Measurements from ENCODE around the gene RPAP3.

The RPAP3 gene

DNA sequence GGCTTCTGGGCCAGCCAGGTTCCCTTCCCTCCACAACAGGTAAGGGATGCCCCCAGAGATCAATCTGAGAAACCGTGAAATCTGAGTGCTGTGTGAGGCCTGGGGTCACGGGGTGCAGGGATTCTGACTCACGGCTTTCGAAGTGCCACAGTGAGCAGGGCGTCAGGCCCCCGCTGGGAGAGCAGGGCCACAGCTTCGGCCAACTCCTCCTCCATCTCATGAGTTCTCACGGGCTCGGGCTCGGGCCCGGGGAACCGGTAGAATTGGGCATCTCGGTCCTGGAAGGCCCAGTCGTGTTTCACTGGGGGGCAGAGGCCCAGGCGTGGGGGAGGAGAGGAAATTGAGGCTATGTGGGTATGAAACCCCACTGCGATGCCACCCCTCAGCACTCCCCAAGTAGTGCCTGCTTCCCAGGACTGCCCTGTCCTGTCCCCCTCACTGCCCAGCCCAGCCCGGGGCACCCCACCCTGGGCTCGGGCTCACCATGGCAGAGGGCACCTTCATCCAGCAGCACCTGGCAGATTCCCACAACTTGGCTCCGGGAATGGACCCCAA is 45.2 kb upstream of the RPAP3 start:
- TF ChIP-seq, protein P1, sequence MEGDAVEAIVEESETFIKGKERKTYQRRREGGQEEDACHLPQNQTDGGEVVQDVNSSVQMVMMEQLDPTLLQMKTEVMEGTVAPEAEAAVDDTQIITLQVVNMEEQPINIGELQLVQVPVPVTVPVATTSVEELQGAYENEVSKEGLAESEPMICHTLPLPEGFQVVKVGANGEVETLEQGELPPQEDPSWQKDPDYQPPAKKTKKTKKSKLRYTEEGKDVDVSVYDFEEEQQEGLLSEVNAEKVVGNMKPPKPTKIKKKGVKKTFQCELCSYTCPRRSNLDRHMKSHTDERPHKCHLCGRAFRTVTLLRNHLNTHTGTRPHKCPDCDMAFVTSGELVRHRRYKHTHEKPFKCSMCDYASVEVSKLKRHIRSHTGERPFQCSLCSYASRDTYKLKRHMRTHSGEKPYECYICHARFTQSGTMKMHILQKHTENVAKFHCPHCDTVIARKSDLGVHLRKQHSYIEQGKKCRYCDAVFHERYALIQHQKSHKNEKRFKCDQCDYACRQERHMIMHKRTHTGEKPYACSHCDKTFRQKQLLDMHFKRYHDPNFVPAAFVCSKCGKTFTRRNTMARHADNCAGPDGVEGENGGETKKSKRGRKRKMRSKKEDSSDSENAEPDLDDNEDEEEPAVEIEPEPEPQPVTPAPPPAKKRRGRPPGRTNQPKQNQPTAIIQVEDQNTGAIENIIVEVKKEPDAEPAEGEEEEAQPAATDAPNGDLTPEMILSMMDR (conservative IDR thresholded peaks at IDR 0.05; ENCODE audit: low read depth, low read length), result no peak
- H3K9ac ChIP-seq, result no peak overlapping the region
- no peak overlapping the region for H2AFZ ChIP-seq (ENCODE audit: low read depth)
- no peaks in the 10 kb centered on the region for H4K20me1 ChIP-seq (ENCODE audit: insufficient read depth)
- no peaks in the 10 kb centered on the region for H3K27me3 ChIP-seq (ENCODE audit: insufficient read depth, low read depth)
- H3K4me2 ChIP-seq, result no peak overlapping the region
- H3K4me3 ChIP-seq (IDR thresholded peaks at IDR 0.05; ENCODE audit: insufficient read depth, low read depth, low read length), result no peak overlapping the region
- no peaks in the 10 kb centered on the region for H3K36me3 ChIP-seq (ENCODE audit: insufficient read depth)
- no peaks in the 10 kb centered on the region for H3K79me2 ChIP-seq (ENCODE audit: insufficient read depth, low read depth)
- H3K27ac ChIP-seq, result no peak overlapping the region
- peaks cover 49% of the 10 kb centered on the region for H3K4me1 ChIP-seq (ENCODE audit: low read depth, poor library complexity, severe bottlenecking)

DNA sequence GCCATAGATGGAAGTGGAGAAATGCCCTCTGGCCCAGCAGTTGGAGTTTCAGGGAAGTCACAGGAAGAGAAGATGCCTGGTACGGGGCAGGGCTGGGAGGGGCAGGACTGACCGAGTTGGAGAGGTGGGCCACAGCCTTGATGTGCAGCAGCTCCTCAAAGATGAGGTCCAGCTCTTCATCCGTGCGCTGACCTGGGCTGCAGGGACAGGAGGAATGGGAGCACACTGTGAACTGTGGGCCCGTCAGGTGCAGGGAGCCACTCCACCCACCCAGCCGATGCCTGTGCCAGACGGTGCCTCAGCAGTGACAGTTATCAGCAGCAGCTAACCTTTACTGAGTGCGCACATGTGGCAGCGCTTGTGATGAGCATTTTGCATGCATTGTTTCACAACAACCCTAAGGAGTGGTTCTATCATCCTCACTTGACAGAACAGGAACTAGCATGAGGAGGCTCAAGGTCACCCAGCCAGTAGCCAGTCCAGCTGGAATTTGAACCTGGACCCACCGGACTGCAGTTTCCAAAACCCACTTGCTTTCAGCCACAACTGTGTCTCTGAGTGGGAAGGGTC is 44.5 kb upstream of the RPAP3 start:
- no peaks in the 10 kb centered on the region for H3K79me2 ChIP-seq (ENCODE audit: insufficient read depth, low read depth)
- H3K36me3 ChIP-seq (ENCODE audit: insufficient read depth), result no peaks in the 10 kb centered on the region
- no peak overlapping the region for H3K4me3 ChIP-seq (IDR thresholded peaks at IDR 0.05; ENCODE audit: insufficient read depth, low read depth, low read length)
- no peak overlapping the region for H3K27ac ChIP-seq
- no peaks in the 10 kb centered on the region for H4K20me1 ChIP-seq (ENCODE audit: insufficient read depth)
- TF ChIP-seq, protein P1 (conservative IDR thresholded peaks at IDR 0.05; ENCODE audit: low read depth, low read length), result no peak
- peaks cover 43% of the 10 kb centered on the region for H3K4me1 ChIP-seq (ENCODE audit: low read depth, poor library complexity, severe bottlenecking)
- no peak overlapping the region for H3K4me2 ChIP-seq
- H3K9ac ChIP-seq, result no peak overlapping the region
- H3K27me3 ChIP-seq (ENCODE audit: insufficient read depth, low read depth), result no peaks in the 10 kb centered on the region
- no peak overlapping the region for H2AFZ ChIP-seq (ENCODE audit: low read depth)

DNA sequence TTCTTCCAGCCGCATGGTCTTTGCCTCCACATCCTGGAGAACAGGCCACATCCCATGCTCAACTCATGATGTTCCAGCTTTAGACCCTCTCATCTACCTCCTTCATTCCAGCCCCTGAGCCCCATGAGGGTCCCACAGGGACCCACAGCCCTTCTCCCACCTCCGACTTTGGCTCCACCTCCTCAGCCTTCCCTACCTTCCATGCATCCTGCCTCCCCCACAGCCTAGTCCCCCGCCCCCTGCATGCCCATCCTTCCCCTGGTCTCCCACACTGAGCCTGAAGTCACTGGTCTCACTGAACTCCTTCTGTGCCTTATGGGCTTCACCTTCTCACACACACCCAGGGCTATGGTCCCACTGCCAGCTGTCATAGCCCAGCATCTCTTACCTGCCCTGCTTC is 43.1 kb upstream of the RPAP3 start:
- no peak overlapping the region for H3K4me2 ChIP-seq
- TF ChIP-seq, protein P1 (conservative IDR thresholded peaks at IDR 0.05; ENCODE audit: low read depth, low read length), result no peak
- H3K27ac ChIP-seq, result no peak overlapping the region
- H3K4me3 ChIP-seq (IDR thresholded peaks at IDR 0.05; ENCODE audit: insufficient read depth, low read depth, low read length), result no peak overlapping the region
- H3K36me3 ChIP-seq (ENCODE audit: insufficient read depth), result no peaks in the 10 kb centered on the region
- no peaks in the 10 kb centered on the region for H3K79me2 ChIP-seq (ENCODE audit: insufficient read depth, low read depth)
- no peaks in the 10 kb centered on the region for H3K27me3 ChIP-seq (ENCODE audit: insufficient read depth, low read depth)
- no peaks in the 10 kb centered on the region for H4K20me1 ChIP-seq (ENCODE audit: insufficient read depth)
- no peak overlapping the region for H2AFZ ChIP-seq (ENCODE audit: low read depth)
- no peak overlapping the region for H3K9ac ChIP-seq
- H3K4me1 ChIP-seq (ENCODE audit: low read depth, poor library complexity, severe bottlenecking), result peaks cover 34% of the 10 kb centered on the region

DNA sequence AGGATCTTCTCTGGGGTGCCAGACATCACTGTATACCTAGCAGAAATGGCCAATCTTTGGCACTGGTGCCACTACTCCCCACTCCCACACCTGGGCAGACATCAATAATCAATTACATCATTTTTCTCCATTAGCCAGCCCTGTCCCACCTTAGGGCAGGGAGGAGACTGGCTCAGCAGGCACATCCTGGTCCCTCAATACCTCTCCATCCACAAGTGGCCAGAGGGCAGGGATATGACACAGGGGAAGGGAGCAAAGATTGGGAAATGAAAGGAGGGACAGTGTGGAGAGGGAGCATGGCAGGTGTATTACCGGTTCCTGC is 42.6 kb upstream of the RPAP3 start:
- H3K27ac ChIP-seq, result no peak overlapping the region
- no peak overlapping the region for H3K4me2 ChIP-seq
- no peaks in the 10 kb centered on the region for H3K36me3 ChIP-seq (ENCODE audit: insufficient read depth)
- no peak overlapping the region for H2AFZ ChIP-seq (ENCODE audit: low read depth)
- peaks cover 34% of the 10 kb centered on the region for H3K4me1 ChIP-seq (ENCODE audit: low read depth, poor library complexity, severe bottlenecking)
- no peak overlapping the region for H3K4me3 ChIP-seq (IDR thresholded peaks at IDR 0.05; ENCODE audit: insufficient read depth, low read depth, low read length)
- H3K9ac ChIP-seq, result no peak overlapping the region
- no peaks in the 10 kb centered on the region for H4K20me1 ChIP-seq (ENCODE audit: insufficient read depth)
- H3K79me2 ChIP-seq (ENCODE audit: insufficient read depth, low read depth), result no peaks in the 10 kb centered on the region
- no peaks in the 10 kb centered on the region for H3K27me3 ChIP-seq (ENCODE audit: insufficient read depth, low read depth)
- TF ChIP-seq, protein P1 (conservative IDR thresholded peaks at IDR 0.05; ENCODE audit: low read depth, low read length), result no peak
